Stimulated activated CD4-positive, alpha-beta T cell treated with anti-CD3 and anti-CD28 coated beads, Interleukin-1b, Interleukin-23, amount 100 ng/mL, for 48 hours (primary cell): Measurements from ENCODE around the gene PHACTR2.
"Not testable (repeated sequence)": the region's sequence is repeated elsewhere in the genome, so short reads cannot be mapped to it uniquely, and the experiment has no call there.

ENCODE experiments used
- DNase-seq: peaks from one replicate; pipeline ENCODE4 v3.0.0-alpha.2; 2020

Gene PHACTR2

DNA sequence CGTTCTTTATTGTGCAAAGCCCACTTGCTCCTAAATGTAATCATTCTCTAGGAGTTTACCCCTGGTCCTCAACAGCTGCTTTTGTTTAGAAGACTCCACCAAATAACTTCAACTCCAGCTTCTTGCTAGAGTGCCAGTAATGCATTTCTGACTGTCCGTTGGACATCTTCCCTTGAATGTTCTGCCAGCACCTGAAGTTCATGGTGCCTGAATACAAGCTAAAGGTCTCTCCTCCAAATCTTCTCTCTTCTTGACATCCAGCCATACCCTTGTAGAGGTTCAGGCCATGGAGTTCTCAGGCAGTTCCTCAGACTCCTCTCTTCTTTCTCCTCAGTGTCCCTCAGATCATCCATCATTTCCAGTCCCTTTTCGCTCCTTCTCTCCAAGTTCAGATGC is 21.7 kb downstream of the PHACTR2 start:
- no peak for DNase-seq

DNA sequence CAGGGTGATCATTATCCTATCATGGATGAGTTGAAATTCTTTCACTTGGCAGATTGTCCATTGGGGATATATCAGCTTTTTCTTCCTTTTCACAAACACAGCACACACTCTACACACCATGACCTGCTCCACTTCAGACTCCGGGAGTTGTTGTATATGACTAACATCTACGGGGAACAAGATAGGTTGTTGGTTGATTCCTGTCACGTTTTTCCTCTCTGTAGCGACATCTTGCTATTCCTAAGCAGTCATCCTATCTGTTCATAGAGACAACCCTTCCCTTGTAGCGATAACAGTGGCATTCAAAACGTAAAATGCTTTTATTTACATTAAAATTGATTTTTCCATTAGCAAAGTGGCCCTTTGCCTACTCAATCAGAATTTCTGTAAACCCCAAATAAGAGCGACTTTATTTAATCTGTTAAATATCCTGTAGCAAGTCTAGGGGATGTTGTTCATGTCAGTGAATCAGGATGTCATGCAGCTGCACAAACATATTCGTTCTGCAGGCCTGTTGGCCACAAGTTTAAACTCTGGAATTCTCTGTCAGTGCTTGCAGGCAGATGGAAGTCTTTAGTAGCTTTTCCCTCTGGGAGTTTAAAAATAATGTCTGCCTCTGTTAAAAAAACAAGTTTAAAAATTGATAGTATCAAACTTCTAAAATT is 23.1 kb downstream of the PHACTR2 start:
- DNase-seq: no peak

DNA sequence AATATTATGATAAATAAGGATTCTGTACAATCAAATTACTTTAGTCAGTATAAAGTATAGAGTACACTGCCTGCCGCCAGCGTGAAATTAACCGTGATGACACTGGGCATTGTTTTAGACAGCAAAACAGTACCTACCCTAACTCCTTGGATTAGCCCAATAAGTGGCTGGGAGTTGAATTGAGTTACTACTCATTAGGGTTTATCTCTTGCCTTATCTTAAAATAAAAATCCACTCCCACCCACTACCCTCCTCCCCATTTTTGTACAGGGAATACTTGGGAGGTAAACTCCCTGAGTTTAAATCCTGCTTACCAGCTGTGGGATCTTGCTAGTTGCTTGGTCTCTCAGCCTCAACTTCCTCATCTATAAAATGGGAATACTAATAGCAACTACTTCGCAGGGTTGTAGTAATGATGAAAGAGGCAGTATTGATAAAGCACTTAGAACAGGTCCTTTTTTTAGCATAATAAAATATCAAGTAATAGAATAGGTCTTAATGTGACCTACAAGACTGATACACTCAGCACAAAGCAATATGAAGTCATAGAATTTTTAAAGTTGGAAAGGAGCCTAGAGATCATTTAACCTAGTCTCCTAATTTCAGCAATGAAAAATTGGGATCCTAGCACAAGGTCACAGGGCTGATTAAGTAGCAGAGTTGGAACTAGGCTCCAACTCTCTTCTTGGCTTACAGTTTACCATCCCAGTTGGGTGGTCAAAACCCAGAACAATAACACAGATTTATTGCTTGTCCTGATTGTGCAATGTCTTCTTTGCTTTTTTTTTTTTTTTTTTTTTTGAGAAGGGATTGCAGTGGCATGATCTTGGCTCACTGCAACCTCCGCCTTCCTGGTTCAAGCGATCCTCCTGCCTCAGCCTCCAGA is 23.8 kb downstream of the PHACTR2 start:
- no peak for DNase-seq

DNA sequence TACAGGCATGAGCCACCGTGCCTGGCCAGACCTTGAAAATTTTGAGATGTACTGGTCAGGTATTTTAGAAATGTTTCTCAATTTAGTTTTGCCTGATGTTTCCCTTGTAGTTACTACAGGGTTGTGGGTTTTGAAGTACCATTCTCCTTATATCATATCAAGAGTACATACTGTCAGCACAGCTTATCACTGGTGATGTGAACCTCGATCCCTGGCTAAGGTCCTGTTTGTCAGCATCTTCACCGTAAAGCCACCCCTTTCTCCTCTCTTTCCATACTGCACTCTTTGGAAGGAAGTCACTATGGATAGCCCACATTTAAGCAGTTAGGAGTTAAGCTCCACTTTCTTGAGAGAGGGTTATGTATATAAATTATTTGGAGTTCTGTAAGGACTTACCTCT is 27.8 kb downstream of the PHACTR2 start:
- DNase-seq: no peak

DNA sequence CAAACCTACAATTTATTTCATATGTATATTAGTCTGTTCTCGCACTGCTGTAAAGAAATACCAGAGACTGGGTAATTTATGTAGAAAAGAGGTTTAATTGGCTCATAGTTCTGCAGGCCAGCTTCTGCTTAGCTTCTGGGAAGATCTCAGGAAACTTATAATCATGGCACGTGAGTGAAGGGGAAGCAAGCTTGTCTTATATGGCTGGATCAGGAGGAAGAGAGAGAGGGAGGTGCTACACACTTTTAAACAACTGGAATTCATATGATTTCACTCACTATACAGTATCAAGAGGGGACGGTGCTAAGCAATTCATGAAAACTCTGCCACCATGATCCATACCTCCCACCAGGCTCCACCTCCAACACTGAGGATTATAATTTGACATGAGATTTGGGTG is 29.9 kb downstream of the PHACTR2 start:
- DNase-seq: no peak

DNA sequence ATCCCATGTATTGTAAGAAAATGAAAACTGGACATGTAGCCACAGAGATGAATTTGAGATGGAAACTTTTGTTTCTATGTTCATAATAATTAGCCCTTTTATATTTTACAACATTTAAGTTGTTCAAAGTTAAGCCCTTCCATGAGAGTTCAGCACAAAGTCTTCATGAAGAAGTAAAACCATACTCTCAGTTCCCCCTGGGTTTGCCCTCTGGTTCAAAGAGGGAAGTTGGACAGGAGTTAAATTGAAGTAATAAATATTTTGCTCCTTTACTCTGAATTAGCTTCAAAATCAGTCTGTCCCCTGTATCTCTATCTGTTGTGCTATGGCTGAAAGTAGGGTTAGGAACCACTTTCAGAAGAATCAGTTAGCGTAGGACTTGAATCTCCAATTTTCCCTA is 31.1 kb downstream of the PHACTR2 start:
- DNase-seq: no peak

DNA sequence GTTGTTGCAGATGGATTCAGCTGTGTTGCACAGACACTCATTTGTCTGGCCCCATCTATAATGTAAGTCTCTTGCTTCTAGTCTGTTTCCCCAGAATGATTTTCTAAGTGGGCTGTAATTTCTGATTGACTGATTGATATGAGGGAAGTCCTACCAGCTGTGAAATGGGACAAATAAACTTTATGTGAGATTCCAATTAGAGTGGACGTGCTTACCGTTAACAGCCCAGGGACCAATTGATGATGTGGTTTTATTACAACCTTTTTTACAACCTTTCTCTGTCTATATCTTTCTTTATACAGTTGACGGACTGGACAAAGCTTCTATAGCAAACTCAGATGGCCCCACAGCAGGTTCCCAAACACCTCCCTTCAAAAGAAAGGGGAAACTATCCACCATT is 33.9 kb downstream of the PHACTR2 start:
- DNase-seq: no peak

DNA sequence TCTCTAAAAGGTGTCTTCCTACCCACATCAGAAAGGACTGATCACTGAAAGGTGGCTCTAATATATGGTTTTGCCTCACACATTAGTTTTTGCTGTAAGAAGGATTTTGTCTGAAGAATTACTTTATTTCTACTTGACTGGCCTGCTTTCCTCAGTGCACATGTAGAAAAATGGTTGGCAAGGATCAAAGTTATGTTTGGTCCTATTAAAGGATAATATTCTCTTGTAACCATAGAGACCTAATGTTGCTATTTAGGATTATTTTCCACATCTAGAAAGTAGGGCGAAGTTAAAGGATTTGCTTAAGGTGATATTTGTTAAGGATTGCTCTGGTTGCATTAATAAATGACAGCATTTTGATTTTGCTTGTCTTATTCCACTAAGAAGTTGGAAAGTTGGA is 40.7 kb downstream of the PHACTR2 start:
- no peak for DNase-seq

DNA sequence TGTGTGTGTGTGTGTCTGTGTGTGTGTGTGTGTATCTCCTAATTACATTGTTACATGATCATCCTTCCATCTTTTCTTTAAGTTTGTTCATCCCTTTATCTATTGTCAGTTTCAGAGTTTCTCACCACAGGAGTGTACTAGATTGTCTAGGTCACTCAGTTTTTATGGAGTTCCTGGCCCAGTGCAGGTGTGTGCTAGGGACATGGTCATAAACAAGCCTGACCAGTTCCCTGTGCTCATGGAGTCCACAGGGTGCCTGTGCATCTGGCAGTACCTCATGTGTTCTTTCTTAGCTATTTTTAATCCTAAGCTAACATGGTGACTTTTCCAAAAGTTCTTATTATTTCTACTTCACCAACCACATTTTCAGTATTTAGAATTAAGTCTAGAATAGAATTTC is 43.9 kb downstream of the PHACTR2 start:
- no peak for DNase-seq

DNA sequence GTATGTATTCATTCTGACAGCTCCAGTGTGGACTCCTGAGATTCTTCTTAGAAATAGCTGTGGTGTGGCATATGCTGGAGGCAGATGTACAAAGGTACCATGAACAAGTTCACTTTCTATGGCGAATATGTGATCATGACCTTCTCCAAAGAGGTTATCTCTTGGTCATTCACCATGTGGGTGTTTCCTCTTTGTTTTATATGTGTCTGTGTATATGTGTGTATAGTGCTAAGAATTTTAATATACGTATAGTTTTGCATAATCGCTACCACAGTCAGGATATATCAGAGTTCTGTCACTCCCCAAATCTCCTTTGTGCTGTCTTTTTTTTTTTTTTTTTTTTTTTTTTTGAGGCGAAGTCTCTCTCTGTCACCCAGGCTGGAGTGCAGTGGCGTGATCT is 47.1 kb downstream of the PHACTR2 start:
- DNase-seq: no peak

DNA sequence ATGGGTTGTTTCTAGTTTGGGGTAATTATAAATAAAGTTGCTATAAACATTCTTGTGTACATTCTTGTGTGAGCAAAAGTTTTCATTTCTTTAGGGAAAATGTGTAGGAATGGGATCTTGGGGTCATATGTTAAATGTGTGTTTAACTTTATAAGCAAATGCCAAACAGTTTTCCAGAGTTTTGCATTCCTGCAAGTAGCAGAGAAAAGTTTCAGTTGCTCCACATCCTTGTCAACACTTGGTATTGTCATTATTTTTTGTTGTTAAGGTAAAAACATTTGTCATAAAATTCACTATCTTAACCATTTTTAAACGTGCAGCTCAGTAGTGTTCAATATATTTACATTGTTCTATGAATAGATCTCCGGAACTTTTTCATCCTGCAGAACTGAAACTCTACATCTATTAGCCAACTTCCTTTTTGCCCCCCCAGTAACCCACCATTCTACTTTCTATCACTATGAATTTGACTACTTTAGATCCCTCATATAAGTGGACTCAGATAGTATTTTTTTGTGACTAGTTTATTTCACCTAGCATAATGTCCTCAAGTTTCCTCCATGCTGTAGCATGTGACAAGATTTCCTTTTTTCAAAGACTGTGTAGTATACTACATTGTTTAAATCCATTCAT is 48.4 kb downstream of the PHACTR2 start:
- no peak for DNase-seq

DNA sequence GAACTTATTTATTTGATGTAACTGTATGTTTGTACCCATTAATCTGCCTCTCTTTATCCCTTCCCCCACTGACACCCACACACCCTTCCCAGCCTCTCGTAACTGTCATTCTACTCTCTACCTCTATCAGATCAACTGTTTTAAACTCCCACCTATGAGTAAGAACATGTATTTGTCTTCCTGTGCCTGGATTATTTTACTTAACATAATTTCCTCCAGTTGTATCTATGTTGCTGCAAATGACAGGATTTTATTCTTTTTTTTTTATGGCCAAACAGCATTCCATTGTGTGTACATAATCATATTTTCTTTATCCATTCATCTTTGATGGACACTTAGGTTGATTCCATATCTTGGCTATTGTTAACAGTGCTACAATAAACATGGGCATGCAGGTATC is 49.3 kb downstream of the PHACTR2 start:
- no peak for DNase-seq

DNA sequence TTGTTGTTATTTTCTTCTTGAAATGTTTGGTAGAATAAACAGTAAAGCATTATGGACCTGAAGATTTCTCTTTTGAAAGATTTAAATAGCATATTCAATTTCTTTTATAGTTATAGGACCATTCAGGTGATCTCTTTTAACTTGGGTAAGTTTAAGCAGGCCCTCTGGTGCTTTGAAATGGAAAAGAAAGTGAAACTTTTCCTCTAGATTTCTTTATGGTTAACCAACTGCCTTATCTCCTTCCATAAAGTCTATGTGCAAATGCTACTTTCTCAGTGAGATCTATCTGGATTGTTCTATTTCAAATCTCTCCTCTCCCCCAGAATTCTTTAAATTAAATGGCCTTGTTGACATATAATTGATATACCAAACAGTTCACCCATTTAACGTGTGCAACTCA is 54.0 kb downstream of the PHACTR2 start:
- no peak for DNase-seq

DNA sequence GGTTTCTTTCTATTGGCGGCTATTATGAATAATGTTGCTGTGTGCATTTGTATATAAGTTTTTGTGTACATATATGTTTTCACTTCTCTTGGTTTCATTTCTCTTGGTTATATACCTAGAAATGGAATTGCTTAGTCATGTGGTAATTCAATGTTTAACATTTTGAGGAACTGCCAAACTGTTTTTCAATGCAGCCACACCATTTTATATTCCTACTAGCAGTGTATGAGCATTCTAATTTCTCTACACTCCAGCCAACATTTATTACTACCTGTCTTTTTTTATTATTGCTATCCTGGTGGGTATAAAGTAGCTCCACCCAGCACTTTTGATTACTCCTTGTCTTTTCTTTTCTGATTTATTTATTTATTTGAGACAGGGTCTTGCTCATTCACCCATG is 54.8 kb downstream of the PHACTR2 start:
- no peak for DNase-seq

DNA sequence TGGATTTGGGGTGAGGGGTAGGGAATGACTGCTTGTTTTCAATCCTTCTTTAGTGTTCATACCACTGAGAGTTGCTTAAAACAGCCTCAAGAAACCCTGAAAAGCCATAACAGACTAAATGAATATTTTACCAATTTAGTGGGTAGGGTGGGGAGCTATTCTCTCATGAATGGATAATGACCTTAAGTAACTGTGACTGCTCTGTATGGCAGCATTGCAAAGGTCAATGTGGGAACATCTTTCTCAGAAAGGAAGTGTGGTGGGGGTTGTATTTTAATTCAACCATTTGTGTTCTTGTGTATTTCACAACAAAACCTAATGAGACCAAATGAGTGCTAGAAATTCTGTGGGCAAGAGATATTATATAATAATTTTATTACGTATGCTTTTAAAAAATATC is 55.7 kb downstream of the PHACTR2 start:
- no peak for DNase-seq

DNA sequence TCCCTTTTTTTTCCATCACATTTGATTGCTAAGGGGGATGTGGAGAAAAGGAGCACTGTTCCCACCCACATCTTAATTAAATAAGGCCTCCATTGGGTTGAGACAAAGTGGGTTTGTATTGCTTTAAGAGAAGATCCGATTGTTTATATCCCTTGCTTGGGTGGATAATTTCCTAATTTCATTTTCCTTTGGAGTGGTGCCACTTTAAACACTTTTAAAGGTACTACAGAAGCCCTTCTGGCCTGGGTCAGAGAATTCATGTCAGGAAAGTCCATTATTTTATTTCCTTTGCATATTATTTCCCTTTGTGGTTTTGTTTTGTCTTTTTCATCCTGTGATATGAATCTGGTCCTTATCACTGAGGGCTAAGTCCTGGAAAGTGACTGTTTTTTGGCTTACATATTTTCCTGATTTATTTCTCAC is 56.9 kb downstream of the PHACTR2 start:
- DNase-seq: no peak

DNA sequence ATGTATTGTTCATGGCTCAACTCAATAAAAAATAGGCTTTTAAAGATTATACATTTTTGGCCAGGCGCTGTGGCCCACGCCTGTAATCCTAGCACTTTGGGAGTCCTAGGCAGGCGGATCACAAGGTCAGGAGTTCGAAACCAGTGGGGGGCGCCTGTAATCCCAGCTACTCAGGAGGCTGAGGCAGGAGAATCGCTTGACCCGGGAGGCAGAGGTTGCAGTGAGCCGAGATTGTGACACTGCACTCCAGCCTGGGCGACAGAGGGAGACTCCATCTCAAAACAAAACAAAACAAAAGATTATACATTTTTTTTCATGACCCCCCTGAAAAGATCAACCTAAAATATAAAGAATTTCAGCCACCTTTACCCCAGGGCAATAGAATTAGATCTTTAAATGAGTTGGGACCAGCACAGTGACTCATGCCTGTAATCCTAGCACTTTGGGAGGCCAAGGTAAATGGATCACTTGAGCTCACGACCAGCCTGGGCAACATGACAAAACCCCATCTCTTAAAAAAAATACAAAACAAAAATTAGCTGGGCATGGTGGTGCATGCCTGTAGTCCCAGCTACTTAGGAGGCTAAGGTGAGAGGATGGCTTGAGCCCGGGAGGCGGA is 60.4 kb downstream of the PHACTR2 start:
- not testable (repeated sequence) for DNase-seq

DNA sequence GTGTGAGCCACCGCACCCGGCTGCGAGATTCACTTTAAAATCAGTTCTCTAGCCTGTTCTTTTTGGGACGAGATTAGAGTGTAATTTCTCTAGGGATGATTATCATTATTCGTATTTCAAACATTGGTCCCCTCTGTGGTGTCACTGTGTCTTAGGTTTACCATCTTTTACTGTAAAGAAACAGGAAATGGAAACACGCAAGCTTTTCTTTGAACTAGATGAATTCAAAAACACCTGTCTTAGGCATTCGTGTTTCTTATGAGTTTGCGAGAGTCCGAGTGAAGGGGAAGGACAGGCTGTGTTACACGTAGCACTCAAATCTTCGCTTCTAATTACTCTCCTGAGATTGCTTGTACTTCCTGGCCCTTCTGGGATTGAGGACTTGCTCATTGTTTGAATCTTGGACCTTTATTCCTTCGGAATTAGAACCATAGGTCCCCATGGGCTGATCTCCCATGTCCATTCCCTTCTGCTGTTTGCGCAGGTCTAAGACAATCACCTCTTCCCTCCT is 61.6 kb downstream of the PHACTR2 start:
- DNase-seq: no peak

DNA sequence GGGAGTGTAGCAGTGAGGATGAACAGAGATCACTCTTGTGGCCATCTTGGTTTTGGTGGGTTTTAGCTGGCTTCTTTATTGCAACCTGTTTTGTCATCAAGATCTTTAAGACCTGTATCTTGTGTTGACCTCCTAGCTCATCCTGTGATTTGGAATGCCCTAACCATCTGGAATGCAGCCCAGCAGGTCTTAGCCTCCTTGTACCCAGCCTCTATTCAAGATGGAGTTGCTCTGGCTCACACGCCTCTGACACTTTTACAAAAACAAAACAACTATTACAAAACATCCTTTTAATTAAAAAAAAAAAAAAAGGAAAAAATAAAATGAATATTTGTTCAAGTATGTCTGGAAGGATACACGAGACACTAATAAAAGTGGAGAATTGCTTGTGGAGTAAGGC is 62.4 kb downstream of the PHACTR2 start:
- no peak for DNase-seq

DNA sequence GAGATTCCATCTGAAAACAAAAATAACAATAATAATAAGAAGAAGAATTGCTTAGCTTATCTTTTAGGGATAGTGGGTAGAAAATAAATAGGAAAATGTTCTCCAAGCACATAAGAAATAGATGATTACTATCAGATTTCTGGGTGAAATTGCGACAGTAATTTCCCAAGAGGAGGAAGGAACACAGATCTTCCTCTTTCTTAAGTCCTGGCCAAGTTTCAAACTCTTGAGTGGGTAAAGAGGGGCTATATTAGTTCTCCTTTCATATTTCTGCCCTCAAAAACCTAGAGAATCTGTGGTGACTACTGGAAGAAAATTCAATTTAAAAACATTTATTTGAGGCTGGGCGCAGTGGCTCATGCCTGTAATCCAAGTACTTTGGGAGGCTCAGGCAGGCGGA is 63.7 kb downstream of the PHACTR2 start:
- DNase-seq: no peak

DNA sequence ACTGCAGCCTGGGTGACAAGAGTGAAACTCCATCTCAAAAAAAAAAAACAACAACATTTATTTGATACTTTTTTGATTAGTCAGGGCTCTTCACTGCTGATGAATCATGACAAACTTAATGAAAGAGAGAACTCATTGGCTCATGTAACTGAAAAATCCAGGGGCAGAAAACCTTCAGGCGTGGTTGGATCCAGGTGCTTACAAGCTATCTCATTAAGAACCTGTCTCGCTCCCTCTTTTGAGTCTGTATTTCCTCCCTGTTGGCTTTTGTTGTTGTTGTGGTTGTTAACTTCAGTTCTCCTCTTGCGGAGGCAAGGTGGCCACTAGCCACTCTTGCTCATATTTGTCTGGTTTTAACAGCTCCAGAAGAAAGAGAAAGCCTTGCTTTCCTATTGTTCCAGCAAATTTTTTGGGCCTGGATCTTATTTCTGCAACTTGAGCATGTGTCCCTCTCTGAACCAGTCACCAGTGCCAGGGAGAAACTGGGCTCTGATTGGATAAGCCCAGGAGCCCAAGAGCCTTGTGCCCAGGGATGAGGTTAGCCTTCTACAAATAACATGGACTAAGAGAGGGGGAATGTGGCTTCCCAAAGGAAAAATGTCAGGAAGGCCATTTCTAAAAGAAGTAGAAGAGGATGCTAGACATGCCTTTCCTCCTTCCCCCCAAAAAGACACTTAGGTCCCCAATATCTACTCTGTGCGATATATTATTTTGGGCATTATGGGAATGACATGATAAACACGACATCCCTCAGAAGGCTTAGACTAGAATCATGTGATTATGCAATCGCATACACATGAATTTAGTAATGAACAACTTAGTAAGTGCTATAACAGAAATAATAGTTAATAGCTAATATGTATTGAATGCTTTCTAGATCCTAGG is 64.5 kb downstream of the PHACTR2 start:
- DNase-seq: no peak

DNA sequence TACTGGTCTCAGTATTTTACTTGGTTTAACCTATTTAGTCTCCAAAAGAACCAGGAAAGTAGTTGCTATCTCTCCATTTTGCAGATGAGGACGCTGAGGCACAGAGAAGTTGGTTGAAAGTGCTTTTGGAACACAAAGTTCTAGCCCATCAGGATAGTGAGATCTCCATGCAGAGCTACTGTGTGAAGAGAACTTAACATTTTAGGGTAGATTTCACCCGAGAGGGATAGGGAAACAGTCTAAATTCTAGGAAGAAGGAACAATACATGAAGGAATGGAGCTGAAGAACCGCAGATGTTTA is 65.1 kb downstream of the PHACTR2 start:
- DNase-seq: no peak
